ENCODE data around the gene TLR5. TPM values are rescaled to one million over a fixed set of nuclear protein-coding genes. Genes with fewer than 3 reads are reported as not detected.

TLR5 gene
- total RNA-seq, 4 donors from 2014 or later = 2.8 to 8.3 (median 6.1) TPM

DNA sequence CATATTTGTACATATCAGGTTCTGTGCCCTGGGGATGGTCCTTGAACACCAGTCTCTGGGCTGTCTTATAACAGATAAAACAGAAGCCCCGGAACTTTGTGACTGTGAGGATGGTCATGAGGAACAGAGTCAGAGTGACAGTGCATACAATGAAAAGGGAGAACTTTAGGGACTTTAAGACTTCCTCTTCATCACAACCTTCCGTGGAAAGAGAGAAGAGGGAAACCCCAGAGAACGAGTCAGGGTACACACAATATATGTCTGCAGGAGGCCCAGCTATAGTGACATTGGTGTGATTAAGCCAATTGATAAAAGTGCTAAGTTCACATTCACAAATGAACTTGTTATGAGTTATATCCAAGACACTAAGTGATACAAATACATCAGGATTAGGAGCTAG, 32.1 kb downstream of the TLR5 start:
- Histone ChIP-seq H3K27ac (replicated peaks in 1 of 4) (no peak overlapping the region), H3K9me3 (no peaks in the 10 kb centered on the region), H3K4me3 (no peak overlapping the region), H3K4me1 (peaks cover 13 to 21% (median 14%) of the 10 kb centered on the region in 4 donors), H3K27me3 (no peaks in the 10 kb centered on the region), H3K36me3 (no peaks in the 10 kb centered on the region)
- WGBS = 83% methylated on average over 3 of the region's 3 CpGs
- intact Hi-C loops (cut with DNase I) = no loop called here
- TF ChIP-seq, protein P1, sequence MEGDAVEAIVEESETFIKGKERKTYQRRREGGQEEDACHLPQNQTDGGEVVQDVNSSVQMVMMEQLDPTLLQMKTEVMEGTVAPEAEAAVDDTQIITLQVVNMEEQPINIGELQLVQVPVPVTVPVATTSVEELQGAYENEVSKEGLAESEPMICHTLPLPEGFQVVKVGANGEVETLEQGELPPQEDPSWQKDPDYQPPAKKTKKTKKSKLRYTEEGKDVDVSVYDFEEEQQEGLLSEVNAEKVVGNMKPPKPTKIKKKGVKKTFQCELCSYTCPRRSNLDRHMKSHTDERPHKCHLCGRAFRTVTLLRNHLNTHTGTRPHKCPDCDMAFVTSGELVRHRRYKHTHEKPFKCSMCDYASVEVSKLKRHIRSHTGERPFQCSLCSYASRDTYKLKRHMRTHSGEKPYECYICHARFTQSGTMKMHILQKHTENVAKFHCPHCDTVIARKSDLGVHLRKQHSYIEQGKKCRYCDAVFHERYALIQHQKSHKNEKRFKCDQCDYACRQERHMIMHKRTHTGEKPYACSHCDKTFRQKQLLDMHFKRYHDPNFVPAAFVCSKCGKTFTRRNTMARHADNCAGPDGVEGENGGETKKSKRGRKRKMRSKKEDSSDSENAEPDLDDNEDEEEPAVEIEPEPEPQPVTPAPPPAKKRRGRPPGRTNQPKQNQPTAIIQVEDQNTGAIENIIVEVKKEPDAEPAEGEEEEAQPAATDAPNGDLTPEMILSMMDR (IDR thresholded peaks at IDR 0.05) = no peak
- TF ChIP-seq EP300 (IDR thresholded peaks at IDR 0.05) = no peak
- no peak for TF ChIP-seq POLR2A (IDR thresholded peaks at IDR 0.05; ENCODE audit: low read depth)
- TF ChIP-seq POLR2AphosphoS5 (IDR thresholded peaks at IDR 0.05) = no peak
- DNase-seq (ENCODE audit: extremely low spot score) = no peak

DNA sequence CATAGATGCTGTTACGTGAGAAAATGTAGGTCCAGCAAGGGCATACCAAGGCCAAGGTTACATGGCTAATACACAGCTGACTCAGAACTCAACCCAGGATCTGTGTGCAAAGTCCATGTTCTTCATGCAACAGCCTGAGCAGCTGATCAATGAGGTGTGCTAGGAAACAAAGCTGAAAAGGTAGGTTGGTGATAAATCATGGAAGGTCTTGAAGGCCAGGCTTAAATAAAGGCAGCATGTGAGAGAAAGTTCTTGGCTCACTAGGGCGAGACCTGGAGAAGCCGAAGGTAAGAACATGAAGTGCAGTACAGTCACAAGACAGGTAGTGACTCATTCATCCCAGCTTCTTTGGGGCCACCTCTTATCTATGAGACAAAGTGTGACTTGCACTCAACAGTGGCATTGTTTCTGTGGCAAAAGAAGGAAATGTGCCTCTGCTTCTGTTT, 33.4 kb downstream of the TLR5 start:
- TF ChIP-seq POLR2AphosphoS5 (IDR thresholded peaks at IDR 0.05) (no peak), EP300 (IDR thresholded peaks at IDR 0.05) (no peak), POLR2A (IDR thresholded peaks at IDR 0.05; ENCODE audit: low read depth) (no peak)
- TF ChIP-seq, protein P1 (IDR thresholded peaks at IDR 0.05) = no peak
- DNase-seq (ENCODE audit: extremely low spot score) = no peak
- Histone ChIP-seq H3K4me3 (no peak overlapping the region), H3K9me3 (no peaks in the 10 kb centered on the region), H3K4me1 (peaks cover 5 to 11% (median 7%) of the 10 kb centered on the region in 4 donors), H3K27ac (replicated peaks in 1 of 4) (no peak overlapping the region), H3K36me3 (no peaks in the 10 kb centered on the region), H3K27me3 (no peaks in the 10 kb centered on the region)
- intact Hi-C loops (cut with DNase I) = no loop called here
- 91% methylated on average over 3 of the region's 3 CpGs for WGBS

DNA sequence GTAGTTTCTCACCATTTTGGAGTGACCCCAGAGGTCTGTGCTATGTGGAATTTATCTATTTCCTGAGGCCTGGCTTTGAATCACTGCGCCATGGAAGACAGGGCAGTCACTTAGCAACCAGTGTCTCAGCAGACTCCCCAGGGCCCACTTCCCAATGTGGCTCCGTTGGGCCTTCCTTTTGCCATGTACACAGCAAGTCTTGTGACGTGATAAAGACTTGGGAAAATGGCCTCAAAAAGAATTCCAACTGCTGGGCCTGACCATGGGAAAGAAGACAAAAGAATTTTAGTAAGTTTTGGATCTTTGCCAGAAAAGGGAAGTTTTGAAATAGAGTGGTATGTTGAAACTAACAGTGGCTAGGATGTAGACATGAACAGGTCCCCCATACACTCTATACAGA, 36.2 kb downstream of the TLR5 start:
- no peak overlapping the region for H3K4me3 ChIP-seq
- peaks cover 0 to 10% (median 0%) of the 10 kb centered on the region in 4 donors for H3K4me1 ChIP-seq
- no peaks in the 10 kb centered on the region for H3K27me3 ChIP-seq
- no peaks in the 10 kb centered on the region for H3K9me3 ChIP-seq
- WGBS = 41% methylated on average over 3 of the region's 3 CpGs
- TF ChIP-seq POLR2A (IDR thresholded peaks at IDR 0.05; ENCODE audit: low read depth) (no peak), POLR2AphosphoS5 (IDR thresholded peaks at IDR 0.05) (no peak), EP300 (IDR thresholded peaks at IDR 0.05) (no peak)
- TF ChIP-seq, protein P1 (IDR thresholded peaks at IDR 0.05) = no peak
- H3K27ac ChIP-seq (replicated peaks in 1 of 4) = no peak overlapping the region
- intact Hi-C loops (cut with DNase I) = no loop called here
- H3K36me3 ChIP-seq = no peaks in the 10 kb centered on the region
- DNase-seq (ENCODE audit: extremely low spot score) = no peak

DNA sequence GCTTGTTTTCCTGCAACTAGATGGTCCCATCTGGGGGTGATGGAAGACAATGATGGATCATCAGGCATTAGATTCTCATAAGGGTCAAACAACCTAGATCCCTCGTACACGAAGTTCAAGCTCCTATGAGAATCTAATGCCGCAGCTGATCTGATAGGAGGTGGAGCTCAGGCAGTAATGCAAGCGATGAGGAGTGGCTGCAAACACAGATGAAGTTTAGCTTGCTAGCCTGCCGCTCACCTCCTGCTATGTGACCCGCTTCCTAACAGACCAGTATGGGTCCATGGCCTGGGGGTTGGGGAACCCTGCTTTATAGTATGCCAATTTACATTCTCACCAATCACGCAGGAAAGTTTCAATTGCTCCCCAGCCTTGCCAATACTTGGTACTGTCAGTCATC, 37.5 kb downstream of the TLR5 start:
- H3K36me3 ChIP-seq = no peaks in the 10 kb centered on the region
- no peak overlapping the region for H3K4me3 ChIP-seq
- no peak for DNase-seq (ENCODE audit: extremely low spot score)
- peaks cover 0 to 10% (median 0%) of the 10 kb centered on the region in 4 donors for H3K4me1 ChIP-seq
- intact Hi-C loops (cut with DNase I) = no loop called here
- no peak overlapping the region for H3K27ac ChIP-seq (replicated peaks in 1 of 4)
- no peaks in the 10 kb centered on the region for H3K9me3 ChIP-seq
- H3K27me3 ChIP-seq = no peaks in the 10 kb centered on the region
- WGBS = 98% methylated on average over 7 of the region's 7 CpGs
- no peak for TF ChIP-seq POLR2AphosphoS5 (IDR thresholded peaks at IDR 0.05)
- TF ChIP-seq, protein P1 (IDR thresholded peaks at IDR 0.05) = no peak
- TF ChIP-seq POLR2A (IDR thresholded peaks at IDR 0.05; ENCODE audit: low read depth) = no peak
- TF ChIP-seq EP300 (IDR thresholded peaks at IDR 0.05) = no peak
